ENCODE measurements around the gene RPS6KA5.

RPS6KA5 gene

DNA sequence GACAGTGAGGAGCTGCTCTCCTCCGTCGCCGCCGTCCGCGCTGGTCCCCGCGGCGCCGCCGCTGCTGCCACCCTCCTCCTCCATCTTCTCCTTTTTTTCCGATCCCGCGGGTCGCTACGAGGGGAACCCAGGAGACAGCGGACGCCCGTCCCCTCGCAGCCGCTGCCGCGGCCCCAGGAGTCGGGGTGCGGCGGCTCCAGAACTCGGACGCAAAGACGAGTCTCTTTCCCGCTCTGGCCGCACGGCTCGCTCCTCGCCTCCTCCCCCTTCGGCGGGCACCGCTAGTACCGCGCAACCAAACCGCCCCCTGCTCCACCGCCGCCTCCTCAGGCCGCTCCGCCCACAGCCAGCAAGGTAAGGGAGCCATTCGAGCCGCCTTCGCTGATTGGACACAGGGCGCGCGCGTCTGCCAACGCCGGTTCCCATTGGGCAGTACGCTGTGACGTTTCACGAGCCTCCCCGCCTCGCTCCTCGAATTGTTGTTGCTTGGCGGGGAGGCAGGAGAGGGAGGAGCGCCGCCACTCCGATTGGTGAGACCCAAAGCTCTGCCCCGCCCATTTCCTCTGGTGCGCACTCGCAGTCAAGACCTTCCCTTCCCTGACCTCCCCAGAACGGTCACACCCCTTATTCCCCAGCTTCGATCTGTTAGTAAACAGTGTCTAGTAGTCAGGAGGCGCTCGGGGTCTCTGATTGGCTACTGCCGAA, at the start of gene RPS6KA5:
Gene RPS6KA5, minus strand, starts transcription at position 291 of the 705 bp plus-strand sequence. Its CDS starts 207 bp downstream, at position 84.
- H3K79me2 ChIP-seq (ENCODE audit: control insufficient read depth, low read length) = peaks cover 40% of the 10 kb centered on the region
- no peaks in the 10 kb centered on the region for H3K27me3 ChIP-seq (ENCODE audit: control insufficient read depth, low read length)
- peaks cover 3% of the 10 kb centered on the region; the same call in 1 of the 2 replicates for H3K9me3 ChIP-seq (ENCODE audit: control insufficient read depth, insufficient read depth, low read length)
- H3K4me1 ChIP-seq (ENCODE audit: control insufficient read depth, low read length) = peaks cover 32% of the 10 kb centered on the region
- H3K36me3 ChIP-seq (ENCODE audit: control insufficient read depth, low read length) = peaks cover 4% of the 10 kb centered on the region; the same call in 1 of the 2 replicates
- H3K4me3 ChIP-seq (ENCODE audit: low read length) = peak within 1 kb of the TSS; percentile 91
- peaks cover 2% of the 10 kb centered on the region; the same call in 1 of the 2 replicates for H3F3A ChIP-seq (ENCODE audit: control insufficient read depth, insufficient read depth)
- peak within 1 kb of the TSS; percentile 91 for H3K4me2 ChIP-seq (ENCODE audit: low read length)
- H3K27ac ChIP-seq (ENCODE audit: low read depth, low read length) = peak within 1 kb of the TSS; percentile 76
- H4K20me1 ChIP-seq (ENCODE audit: control insufficient read depth, insufficient read depth, low read depth, low read length) = no peaks in the 10 kb centered on the region
- no peak for TF ChIP-seq EZH2phosphoT487 (IDR thresholded peaks at IDR 0.05; ENCODE audit: borderline replicate concordance, low read length)
- TF ChIP-seq, protein P1, sequence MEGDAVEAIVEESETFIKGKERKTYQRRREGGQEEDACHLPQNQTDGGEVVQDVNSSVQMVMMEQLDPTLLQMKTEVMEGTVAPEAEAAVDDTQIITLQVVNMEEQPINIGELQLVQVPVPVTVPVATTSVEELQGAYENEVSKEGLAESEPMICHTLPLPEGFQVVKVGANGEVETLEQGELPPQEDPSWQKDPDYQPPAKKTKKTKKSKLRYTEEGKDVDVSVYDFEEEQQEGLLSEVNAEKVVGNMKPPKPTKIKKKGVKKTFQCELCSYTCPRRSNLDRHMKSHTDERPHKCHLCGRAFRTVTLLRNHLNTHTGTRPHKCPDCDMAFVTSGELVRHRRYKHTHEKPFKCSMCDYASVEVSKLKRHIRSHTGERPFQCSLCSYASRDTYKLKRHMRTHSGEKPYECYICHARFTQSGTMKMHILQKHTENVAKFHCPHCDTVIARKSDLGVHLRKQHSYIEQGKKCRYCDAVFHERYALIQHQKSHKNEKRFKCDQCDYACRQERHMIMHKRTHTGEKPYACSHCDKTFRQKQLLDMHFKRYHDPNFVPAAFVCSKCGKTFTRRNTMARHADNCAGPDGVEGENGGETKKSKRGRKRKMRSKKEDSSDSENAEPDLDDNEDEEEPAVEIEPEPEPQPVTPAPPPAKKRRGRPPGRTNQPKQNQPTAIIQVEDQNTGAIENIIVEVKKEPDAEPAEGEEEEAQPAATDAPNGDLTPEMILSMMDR (IDR thresholded peaks at IDR 0.05; ENCODE audit: low read depth, low read length, poor library complexity, severe bottlenecking) = peak; percentile 1
- no peaks in the 10 kb centered on the region for H3K9me2 ChIP-seq (replicated peaks; ENCODE audit: control insufficient read depth, low read length)

DNA sequence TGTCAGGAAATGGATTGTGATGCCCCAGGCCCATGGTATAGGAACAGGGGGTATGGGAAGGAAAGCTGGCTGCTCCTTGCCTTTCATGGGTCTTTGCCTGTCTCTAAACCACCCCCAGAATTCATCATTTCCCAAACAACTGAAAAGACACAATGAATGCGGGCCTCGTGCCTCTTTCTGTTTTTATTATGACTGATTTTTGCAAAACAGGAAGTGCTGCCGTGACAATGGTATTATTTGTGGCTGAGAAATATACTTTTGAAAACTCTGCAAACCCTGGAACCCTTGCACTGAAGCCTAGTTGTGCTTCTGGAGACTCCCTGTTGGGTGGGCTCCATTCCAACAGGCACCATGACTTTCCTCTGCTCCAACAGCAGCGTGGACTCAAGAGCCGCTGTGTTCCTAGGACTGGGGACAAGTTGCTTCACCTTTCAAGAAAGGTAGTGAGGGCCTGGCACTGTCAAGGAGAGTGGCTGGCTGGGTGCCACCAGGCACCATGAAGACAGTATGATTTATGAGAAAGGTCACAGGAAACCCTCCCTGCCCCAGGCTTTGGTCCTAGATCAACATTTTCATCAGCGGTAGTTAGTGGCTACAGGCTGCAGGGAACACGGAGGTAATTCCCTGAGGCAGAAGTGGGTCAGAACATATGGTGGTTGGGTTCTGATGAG, 48.6 kb upstream of the RPS6KA5 start:
- Histone ChIP-seq H3K36me3 (ENCODE audit: control insufficient read depth, low read length) (no peaks in the 10 kb centered on the region), H3K4me1 (ENCODE audit: control insufficient read depth, low read length) (peaks cover 18% of the 10 kb centered on the region), H3F3A (ENCODE audit: control insufficient read depth, insufficient read depth) (no peaks in the 10 kb centered on the region), H4K20me1 (ENCODE audit: control insufficient read depth, insufficient read depth, low read depth, low read length) (no peaks in the 10 kb centered on the region), H3K79me2 (ENCODE audit: control insufficient read depth, low read length) (no peaks in the 10 kb centered on the region), H3K27ac (ENCODE audit: low read depth, low read length) (no peak overlapping the region), H3K9me3 (ENCODE audit: control insufficient read depth, insufficient read depth, low read length) (no peaks in the 10 kb centered on the region), H3K4me3 (ENCODE audit: low read length) (no peak overlapping the region), H3K4me2 (ENCODE audit: low read length) (no peak overlapping the region), H3K9me2 (replicated peaks; ENCODE audit: control insufficient read depth, low read length) (no peaks in the 10 kb centered on the region), H3K27me3 (ENCODE audit: control insufficient read depth, low read length) (no peaks in the 10 kb centered on the region)
- no peak for TF ChIP-seq EZH2phosphoT487 (IDR thresholded peaks at IDR 0.05; ENCODE audit: borderline replicate concordance, low read length)
- TF ChIP-seq, protein P1 (IDR thresholded peaks at IDR 0.05; ENCODE audit: low read depth, low read length, poor library complexity, severe bottlenecking) = no peak

DNA sequence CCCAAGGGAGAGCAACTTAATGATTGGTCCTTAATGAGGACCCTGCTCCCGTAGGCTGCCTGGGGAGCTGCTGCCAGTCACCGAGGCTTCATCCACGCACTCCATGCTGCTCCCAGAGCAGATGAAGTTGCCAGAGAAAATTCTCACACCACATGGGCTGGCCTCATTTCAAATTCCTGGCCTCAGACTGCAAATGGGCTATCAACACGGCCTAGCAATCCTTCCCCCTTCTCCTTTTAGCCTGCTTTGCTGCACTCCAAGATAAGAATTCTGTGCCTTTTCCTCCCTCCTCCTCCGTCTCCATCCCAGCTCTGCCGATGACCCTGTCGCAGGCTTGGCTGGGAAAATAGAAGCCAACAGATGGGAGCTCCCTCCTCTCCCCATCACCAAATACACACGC, 42.7 kb upstream of the RPS6KA5 start:
- Histone ChIP-seq H3K27ac (ENCODE audit: low read depth, low read length) (no peak overlapping the region), H3K4me3 (ENCODE audit: low read length) (no peak overlapping the region), H3K79me2 (ENCODE audit: control insufficient read depth, low read length) (no peaks in the 10 kb centered on the region), H3K4me1 (ENCODE audit: control insufficient read depth, low read length) (no peaks in the 10 kb centered on the region), H3K27me3 (ENCODE audit: control insufficient read depth, low read length) (peaks cover 5% of the 10 kb centered on the region; the same call in 1 of the 2 replicates), H3F3A (ENCODE audit: control insufficient read depth, insufficient read depth) (no peaks in the 10 kb centered on the region), H3K36me3 (ENCODE audit: control insufficient read depth, low read length) (no peaks in the 10 kb centered on the region), H3K4me2 (ENCODE audit: low read length) (no peak overlapping the region), H4K20me1 (ENCODE audit: control insufficient read depth, insufficient read depth, low read depth, low read length) (no peaks in the 10 kb centered on the region), H3K9me2 (replicated peaks; ENCODE audit: control insufficient read depth, low read length) (no peaks in the 10 kb centered on the region), H3K9me3 (ENCODE audit: control insufficient read depth, insufficient read depth, low read length) (no peaks in the 10 kb centered on the region)
- no peak for TF ChIP-seq EZH2phosphoT487 (IDR thresholded peaks at IDR 0.05; ENCODE audit: borderline replicate concordance, low read length)
- TF ChIP-seq, protein P1 (IDR thresholded peaks at IDR 0.05; ENCODE audit: low read depth, low read length, poor library complexity, severe bottlenecking) = no peak

Data from DOHH2 (cell line).